Mesenteric fat pad (tissue), 1 donor: ENCODE results near the gene PMPCB. TPM values are rescaled to one million over a fixed set of nuclear protein-coding genes. Genes with fewer than 3 reads are reported as not detected.
"Not testable (repeated sequence)": the region's sequence is repeated elsewhere in the genome, so short reads cannot be mapped to it uniquely, and the experiment has no call there.

Experiments
- DNase-seq: peaks from one replicate; pipeline ENCODE4 v3.0.0-alpha.2; 2020; ENCODE audit warnings: low spot score
- long read RNA-seq: library from polyadenylated mRNA; unstranded; transcript quantifications from one replicate; pipeline ENCODE4 v2.0.0, GENCODE V29; 2020
- total RNA-seq: library from RNA; stranded (reverse); fragmentation: NEBNext Ultra II Directional; extraction: Animal tissue kit (Norgen Biotek cat#: 25700); gene quantifications from one replicate; pipeline ENCODE4 v1.2.1, GENCODE V29; 2021
- donor health status: DM: yes; HTN: yes; CAD: no.

The PMPCB gene, protein sequence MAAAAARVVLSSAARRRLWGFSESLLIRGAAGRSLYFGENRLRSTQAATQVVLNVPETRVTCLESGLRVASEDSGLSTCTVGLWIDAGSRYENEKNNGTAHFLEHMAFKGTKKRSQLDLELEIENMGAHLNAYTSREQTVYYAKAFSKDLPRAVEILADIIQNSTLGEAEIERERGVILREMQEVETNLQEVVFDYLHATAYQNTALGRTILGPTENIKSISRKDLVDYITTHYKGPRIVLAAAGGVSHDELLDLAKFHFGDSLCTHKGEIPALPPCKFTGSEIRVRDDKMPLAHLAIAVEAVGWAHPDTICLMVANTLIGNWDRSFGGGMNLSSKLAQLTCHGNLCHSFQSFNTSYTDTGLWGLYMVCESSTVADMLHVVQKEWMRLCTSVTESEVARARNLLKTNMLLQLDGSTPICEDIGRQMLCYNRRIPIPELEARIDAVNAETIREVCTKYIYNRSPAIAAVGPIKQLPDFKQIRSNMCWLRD
- 43.8 TPM for total RNA-seq
- long read RNA-seq, transcript PMPCB-201 (13 exons, 2,472 nt), result major isoform, 151 of 171 reads
- long read RNA-seq, partial matches to known transcripts, result 6 of 171 reads
- long read RNA-seq, other reads (novel, unspliced or antisense), result 10 of 171 reads

GRCh38 chr7:103296901-103297836 is at the start of gene PMPCB:
Gene PMPCB (plus strand): TSS chr7:103297435. CDS start chr7:103297460, 25 bp downstream.
- peak; percentile 98 for DNase-seq

DNA sequence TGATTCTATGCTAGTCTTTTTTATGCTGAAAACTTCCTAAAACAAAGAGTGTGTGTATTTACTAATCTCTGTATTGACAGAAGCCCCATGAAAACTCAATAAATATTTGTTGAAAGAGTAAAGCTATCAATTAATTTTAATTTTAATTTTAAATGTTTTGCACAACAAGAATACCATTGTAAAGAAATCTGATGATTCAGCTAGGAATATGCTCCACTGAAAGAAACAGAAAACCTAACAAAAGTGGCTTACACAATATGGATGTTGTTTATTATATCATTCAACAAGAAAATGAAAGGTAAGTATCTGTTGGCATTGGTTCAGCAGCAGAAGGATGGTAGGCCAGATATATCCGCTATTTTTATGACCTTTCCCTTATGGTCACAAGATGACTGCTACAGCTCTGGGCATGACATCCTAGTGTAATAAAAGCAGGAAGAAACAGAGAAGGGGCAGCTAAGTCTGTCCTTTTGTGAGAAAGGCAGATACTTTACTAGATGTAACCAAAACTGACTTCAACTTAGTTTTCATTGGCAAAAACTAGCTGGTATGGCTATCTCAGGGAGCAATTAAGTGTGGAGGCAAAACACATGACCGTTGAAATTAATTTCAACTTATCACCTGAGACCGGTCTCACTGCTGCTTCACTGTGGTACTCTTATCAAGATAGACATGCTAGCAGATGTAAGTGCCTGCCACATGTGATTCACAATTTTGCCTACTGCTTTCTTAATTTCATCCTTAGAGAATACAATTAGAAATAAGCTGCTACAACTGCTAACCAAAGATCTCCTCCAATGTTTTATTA is 43.3 kb upstream of the PMPCB start:
- not testable (repeated sequence) for DNase-seq

- DNase-seq, result not testable (repeated sequence)
These were observed 33.2 kb upstream of the PMPCB start for GRCh38 chr7:103264054-103264453.

DNA sequence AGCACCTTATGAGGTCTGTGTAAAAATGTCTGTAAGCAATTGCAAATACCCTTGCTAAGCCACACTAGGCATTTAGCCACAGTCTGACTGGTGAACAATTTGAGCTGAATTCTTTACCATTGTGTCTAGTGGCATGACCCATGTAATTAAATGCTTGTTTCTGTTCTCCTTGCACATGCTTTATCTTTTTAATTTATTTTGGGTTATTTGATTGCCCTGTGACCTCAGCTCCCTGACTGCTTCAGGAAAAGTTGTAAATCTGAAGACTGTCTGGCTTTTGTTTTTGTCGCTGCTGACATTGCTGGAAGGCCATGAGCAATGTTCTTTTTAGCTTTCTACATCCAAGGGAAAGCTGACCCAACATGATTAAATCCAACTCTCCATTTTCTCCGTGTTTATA is 31.0 kb upstream of the PMPCB start:
- not testable (repeated sequence) for DNase-seq

- DNase-seq, result not testable (repeated sequence)
These were observed 23.9 kb upstream of the PMPCB start for GRCh38 chr7:103273374-103273773.

GRCh38 chr7:103274867-103275266 is 22.4 kb upstream of the PMPCB start:
- not testable (repeated sequence) for DNase-seq

- DNase-seq, result not testable (repeated sequence)
These were observed 19.0 kb upstream of the PMPCB start for GRCh38 chr7:103278195-103278594.

GRCh38 chr7:103279636-103279962 is 17.6 kb upstream of the PMPCB start:
- DNase-seq, result not testable (repeated sequence)

DNA sequence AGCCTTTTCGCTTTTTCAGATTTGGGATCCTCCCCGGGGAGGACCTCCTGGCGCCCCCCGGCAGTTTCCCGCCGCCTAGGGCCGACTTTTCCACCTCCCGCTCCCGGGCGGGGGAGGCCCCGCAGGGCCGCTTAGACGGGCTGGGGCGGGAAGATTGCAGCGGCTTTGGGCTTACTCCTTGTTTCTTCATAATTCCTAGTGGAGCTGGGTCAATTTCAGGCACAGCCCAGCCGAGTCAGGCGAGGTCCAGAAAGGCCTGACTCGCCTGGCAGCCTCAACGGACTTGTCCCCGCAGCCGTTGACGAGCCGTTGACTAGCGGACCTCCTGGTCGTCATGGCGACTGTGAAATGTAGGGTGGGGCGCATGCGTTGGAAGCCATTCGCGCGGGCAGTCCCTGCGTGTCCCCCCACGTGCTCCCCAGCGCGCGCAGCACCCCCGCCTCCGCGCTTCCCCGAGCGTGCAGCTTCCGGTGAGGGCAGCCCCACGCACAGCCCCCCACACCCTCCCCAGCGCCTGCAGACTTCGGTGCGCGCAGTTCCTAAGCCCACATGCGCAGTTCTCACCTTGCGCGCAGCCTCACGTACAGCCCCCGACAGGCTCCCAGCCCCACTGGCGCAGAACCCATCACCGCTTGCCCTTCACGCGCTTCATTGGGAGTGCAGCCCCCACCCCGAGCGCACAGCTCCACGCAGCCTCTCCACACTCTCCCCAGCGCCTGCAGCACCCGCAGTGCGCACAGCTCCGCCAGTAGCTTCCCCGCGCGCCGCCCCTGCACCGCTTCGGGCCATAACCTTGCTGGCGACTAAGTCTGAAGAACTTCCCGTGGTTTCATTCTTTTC is 17.1 kb upstream of the PMPCB start:
- DNase-seq, result not testable (repeated sequence)

DNA sequence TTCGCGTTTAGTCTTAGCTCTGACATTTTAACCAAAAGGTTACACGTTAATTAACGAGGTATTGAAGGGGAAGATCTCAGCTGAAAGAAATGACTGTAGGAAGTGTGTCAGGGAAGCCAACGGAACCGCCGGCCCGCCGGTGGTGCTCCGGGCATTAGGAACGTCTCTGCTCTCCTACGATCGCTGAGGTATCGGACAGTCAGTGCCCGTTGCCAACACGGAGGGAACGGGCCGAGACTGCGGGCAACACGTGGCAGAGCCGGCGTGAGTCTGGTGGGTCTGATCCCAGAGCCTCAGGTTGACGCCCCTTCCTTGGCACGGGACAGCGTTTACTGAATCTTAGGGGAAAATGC is 16.5 kb upstream of the PMPCB start:
- DNase-seq, result not testable (repeated sequence)

- not testable (repeated sequence) for DNase-seq
These were observed 14.3 kb upstream of the PMPCB start for GRCh38 chr7:103282802-103283427.

DNA sequence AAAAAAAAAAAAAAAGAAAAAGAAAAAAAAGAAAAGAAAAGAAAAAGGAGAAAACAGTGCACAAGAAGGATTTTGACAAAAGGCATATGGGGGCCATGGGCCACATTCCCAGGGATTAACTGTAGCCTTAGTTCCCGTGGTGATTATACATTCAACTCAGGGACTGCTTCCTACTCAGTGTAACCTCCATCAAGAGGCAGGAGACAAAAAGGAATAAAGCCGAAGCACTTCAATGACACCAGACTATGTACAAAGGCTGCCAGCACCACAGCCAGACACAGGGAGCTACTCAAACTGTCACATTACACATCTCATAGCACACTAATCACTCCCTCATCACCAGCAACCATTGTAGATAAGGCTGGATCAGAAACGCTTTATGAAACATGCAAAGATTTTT is 5.1 kb upstream of the PMPCB start:
- DNase-seq, result no peak

DNA sequence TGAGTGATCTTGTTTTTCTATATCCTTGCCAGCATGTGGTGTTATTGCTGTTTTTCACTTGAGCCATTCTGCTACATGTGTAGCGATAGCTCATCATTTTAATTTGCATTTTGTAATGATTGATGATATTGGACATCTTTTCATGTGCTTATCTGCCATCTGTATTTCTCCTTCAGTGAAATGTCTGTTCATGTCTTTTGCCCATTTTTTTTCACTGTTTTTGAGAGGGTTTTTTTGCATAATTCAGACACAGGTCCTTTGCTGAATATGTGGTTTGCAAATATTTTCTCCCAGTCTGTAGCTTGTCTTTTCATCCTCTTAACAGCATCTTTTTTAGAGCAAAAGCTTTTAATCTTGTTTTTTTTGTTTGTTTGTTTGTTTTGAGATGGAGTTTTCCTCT is 3.7 kb upstream of the PMPCB start:
- no peak for DNase-seq

- no peak for DNase-seq
These were observed 573 bp downstream of the PMPCB start for GRCh38 chr7:103297837-103298179.

- no peak for DNase-seq
These were observed 2.4 kb downstream of the PMPCB start for GRCh38 chr7:103299660-103300059.

DNA sequence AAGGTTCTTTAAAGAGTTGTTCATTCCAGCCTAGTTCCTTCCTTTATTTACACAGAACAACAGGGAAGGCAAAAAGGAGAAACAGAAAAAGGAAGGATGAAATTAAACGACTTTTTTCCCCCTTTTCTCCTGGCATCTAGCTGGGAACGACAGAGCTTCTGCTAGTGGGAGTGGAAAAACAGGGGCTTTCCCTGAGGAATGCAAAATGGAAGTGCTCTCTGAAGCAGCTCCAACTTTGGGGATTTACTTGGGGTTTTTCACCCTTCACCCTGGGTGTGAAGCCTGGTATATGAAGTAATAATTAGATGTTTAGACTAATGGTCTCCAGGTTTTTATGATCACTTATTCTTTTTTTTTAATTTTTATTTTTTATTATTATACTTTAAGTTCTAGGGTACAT is 4.2 kb downstream of the PMPCB start:
- DNase-seq, result no peak

- no peak for DNase-seq
These were observed 10.4 kb downstream of the PMPCB start for GRCh38 chr7:103307503-103308231.

DNA sequence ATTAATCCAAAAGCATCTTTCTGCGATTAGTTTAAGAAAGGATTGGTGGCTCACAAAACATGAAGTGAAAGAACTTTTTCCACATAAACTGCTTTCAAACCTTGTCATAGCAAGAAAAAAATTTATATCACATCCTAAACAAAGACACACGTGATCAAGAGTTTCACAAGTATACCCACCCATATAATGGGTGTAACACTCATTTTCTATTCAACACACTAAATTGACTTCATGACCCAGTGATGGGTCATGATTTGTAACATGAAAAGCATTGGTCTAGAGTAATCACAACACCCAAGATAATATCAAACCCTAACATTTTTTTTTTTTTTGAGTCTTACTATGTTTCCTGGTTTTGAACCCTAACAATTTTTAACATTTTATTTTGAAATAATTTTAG is 17.6 kb downstream of the PMPCB start:
- no peak for DNase-seq

DNA sequence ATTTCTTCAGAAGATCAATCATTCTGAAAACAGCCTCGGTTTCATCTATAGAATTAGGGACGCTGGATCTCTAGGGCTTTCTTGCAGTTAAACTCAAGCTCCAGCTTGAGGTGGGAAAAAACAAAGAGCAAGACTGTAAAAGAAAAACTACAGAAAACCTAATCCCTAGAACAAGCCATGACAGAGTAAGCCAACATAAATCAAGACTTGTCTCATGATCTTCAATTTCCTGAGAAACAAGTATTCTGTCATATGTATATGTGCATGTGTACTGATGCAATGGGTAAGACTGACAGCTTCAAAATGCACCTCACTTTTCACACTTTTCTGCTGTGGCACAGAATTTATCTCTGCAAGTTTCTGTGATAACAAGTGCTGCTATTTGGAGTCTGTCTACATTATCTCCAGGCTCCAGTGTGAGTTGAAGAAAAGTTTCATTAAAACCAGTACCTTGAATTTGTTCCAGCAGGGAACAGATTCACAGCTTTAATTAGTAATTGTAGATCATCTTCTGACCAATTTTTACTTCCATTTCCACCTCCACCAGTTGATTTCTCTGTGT is 19.2 kb downstream of the PMPCB start:
- no peak for DNase-seq
